COR-L47 (cell line): ENCODE data around the gene PMPCA.
"Not testable (repeated sequence)": the region's sequence is repeated elsewhere in the genome, so short reads cannot be mapped to it uniquely, and the experiment has no call there.

Experiments used
- DNase-seq: peaks from one replicate; lab custom pipeline; 2025; lab: John Stamatoyannopoulos, UW

PMPCA gene

DNA sequence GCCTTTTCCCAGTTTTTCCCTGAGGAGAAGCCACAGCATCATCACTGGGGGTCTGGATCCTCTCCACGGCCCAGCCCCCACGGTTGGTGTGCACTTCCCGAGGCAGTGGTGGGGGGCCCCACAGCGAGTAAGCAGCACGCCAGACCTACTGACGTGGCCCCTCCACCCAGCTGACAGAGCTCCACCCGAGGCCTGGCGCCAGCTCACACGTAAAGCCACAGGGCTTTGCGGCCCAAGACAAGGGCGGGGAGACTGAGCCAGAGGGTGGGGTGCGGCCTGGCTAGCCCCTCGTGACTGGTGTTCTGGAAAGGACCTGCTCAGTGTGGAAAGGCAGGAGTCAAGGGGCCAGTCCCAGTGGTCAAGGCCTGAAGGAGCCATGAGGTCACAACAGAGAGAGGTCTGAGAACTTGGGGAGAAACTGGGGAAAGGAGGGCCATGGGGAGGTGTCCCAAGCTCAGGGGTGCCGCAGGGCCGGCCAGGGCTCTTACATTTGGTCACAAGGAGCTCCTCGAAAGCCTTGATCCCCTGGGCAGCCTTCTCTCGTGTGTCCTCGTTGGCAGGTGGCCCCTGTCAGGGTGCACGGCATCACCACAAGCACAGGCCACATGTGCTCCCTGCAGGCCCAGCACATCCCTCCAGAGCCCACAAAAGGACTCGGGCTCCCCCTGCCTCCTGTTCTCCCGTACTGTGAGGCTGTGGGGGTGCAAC lies 16.0 kb upstream of the PMPCA start:
- no peak for DNase-seq

DNA sequence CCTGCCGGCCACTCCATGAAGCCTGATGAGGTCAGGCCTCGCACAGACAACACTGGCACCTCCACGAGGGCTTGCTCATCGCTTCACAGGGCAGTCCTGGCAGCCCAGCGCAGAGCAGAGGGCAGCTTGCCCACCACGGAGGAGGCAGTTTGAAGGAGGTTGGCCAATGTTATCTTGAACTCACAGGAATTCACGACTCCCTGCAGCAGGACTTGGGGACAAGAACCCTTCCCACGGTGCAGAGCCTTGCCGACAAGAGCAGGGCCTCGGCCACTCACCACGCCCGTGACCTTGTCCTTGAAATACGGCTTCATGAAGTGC lies 15.5 kb upstream of the PMPCA start:
- no peak for DNase-seq

DNA sequence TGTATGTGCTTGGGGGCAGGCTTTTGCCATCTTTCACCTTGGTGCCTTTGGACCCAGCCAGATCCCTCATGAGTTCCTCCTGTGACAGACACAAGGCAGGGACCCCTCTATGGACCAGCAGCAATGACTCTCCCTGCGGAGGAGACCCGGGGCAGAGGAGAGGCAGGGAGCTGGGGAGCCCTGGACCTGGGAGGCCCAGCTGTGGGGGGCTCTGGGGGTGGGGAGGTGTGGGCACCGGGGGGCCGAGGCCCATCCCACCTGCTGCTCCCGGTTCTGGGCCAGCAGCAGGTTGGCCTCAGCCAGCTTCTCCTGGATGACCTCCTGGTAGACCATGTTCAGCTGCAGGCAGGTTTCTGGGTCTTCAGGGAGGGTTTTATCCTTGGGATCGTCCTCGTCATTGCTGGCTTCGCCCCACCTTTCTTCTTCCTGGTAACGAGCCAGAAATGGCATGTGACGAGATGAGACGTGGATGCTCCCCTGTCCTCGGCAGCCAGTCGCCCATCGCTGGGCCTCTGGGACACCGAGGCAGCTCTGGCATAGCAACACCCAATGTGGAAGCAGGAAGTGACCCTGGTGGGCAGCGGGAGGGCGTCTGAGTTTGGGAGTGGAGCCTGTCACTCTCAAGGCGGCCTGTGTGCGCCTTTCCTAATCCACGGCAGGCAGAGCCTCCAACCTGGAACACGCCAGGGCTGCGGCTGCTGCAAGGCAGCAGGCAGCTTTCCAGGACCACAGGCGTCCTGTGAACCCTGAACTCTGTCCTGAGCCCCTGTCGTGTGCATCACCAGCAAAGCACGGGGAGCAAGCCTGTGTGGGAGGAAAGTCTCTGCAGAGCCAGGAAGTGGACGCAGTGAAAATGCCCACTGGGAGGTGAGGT lies 14.9 kb upstream of the PMPCA start:
- DNase-seq, result no peak

DNA sequence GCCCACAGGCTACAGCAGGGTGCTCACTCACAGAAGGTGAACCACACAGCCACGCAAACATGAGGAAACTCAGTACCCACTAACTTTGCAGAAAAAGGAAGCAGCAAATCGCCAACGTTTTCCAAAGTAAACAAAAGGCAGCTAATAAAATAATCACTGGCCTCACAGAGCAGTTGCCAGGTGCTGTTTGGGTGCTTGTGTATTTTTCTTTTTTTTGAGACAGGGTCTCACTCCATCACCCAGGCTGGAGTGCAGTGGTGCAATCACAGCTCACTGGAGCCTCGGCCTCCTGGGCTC lies 14.3 kb upstream of the PMPCA start:
- DNase-seq, result no peak

DNA sequence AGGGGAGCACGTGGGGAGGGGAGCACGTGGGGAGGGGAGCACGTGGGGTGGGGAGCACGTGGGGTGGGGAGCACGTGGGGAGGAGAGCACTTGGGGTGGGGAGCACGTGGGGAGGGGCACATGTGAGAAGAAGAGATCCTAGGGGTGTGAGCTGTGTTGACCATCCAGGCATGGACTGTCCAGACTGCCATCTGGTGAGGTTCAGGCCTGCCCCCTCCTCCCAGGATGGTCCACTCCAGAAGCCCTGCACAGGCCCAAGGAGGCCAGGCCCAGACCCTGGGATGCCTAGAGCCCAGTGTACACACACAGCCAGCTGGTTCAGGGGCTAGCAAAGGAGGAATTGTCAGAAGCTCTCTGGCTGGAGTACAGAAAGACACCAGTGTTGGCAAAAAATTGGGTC lies 12.8 kb upstream of the PMPCA start:
- DNase-seq, result no peak

DNA sequence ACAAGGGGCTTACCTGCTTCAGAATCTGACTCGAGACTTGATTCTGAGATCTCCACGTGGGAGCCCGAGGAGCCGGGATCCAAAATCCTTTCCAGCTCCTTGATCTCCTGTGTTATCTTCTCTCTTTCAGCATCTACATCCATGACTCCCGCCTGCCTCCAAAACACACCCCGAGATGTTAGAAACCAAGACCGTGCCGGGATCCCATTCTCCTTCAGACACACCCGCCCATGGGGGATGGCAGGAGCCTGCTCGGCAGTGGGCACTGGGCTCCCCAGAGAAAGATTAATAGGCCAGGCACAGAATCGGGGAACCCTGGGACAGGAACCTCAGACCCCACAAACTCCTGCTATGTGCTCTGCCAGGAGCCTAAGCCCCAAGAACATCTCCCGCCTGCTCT lies 12.2 kb upstream of the PMPCA start:
- DNase-seq, result no peak

DNA sequence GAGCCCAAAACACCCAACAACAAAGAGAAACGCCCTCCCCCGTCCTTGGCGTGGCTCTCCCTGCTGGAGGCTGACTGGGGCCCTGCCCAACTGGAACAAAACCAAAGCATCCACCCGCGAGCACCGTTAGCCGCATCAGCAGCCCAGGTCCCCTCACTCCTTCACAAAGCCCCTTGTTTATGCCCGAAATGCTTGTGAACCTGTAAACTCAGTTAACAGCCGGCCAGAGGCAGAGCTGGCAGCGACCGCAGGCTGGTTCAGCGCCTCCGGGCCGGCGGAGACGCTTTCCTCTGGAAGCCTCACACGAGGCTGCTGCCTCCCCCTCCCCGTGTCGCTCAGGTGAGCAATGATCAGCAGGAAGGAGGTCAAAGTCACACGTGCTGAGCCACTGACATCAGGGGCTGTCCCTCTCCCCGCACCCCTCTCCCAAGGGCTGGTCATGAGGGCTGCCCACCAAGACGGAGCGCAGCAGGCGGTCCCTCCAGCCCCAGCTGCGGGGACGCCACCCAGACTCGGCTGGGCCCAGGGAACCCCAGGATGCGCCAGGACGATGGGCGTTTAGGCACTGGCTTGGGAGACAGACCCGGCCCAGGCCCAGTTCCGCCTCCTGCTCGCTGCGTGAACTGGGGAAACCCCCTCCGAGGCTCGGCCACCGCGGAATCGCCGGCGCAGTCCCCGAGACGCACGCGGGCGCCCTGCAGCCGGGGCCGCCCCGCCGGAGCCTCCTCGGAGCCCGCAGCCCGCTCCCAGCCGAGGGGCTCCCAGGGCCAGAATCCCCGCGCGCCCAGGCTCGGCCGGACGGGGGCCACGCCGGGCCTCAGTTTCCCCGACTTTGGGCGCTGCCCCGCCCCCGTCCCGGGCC lies 11.1 kb upstream of the PMPCA start:
- peak; percentile 21 for DNase-seq

DNA sequence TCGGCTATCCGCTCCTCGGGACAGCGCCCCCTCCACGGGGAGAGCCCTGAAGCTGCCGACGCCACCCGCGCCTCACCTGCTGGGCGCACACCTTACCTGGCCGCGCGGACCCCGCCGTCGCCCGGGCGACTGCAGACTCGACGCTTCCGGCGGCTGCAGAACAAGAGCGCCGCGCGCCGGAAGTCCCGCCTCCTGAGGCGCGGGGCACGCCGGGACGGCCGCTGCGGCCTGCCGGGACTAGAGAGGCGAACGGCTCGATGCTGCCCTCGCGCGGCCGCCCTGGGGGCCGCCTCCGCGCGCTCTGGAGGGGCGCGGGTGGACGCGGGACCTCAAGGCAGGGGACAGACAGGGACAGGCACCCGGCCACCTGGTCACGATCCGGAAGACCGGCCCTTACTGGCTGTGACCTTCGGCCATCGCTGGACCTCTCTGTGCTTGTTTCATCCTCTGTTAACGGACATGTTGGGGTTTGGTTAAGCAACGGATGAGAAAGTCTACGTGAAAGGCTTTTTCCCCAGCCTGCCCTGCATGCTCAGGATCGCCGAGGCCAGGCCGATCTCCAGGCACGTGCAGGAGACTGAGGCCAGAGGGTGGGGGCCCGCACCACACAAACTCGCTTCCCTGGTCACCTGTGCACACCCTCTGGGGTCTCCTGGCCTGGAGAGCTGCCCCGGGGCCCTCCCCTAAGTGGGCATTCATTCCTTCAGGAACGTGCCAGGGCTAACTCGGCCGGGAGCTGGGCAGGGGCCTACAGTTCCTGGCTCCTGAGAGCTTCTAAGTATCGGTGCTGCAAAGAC lies 10.2 kb upstream of the PMPCA start, which contains the start of gene SNAPC4:
Gene SNAPC4 (minus strand): TSS at position 133 of the 797 bp plus-strand sequence. CDS start 1,742 bp downstream, outside the sequence.
- peak; percentile 81 for DNase-seq

DNA sequence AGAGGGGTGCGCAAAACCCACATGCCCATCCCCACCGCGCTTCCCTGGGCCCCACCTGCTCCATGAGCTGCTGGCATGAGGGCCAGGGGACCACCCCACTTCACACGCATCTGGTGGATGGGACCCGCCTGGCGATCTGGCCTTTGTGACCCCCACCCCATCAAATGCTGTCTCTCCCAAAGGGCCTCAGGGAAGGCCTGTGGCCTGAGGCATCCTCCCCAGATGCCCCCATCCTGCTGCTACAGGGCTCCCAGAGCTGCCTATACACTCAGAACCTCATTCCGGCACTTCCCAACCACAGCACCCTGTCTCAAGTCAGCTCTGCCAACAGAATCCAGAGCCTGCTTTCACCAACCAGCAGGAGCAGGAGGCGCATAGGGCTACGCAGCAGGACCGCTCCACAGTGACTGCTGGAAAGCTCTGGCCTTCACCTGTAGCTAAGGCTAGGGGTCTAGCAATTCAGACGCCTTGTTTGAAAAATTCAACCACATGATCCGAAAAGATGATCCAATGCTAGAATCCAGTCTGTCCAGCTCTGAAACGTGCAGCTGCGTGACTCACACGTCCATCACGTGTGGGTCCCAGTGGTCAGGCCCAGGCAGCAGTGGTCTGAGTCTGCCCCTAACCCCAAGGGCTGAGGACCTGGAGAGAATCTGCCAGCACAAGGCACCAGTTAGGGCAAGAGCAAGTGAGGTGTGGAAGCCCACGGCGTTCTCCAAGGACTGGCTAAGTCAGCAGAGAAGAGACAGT lies 9.1 kb upstream of the PMPCA start:
- DNase-seq, result no peak

DNA sequence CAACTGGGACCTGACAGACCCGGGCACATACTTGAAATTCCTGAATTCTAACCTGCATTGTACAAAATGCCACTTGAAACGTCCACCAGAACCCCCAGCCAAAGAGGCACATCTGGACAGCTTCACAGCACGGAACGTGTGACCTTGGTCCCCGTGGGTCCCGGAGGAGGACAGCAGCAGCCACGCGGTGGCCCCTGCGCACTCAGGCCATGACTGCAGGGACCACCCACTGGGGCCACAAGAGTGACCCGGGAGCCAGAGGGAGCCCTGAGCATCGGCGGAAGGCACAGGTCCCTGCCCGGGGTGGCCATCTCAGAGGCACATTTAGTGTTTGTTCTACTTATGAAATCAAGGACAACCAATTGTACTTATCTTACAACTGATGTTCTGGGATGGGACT lies 8.4 kb upstream of the PMPCA start:
- no peak for DNase-seq

DNA sequence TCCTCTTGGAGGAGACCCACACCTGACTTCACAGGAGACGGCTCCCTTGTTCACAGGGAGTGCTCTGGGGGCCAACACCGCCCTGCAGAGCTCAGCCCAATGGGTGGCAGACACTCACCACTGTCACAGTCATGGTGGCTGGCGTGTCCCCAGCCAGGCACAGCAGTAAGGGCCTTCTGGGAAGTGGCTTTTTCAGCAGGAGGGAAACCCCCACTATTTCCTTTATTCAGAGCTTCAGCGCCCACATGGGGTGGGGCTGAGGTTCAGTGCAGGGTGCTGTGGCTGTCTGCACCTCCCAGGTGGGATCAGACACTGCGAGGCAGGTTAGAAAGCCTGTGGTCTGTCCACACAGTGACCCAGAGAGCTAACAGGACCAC lies 6.9 kb upstream of the PMPCA start:
- no peak for DNase-seq

DNA sequence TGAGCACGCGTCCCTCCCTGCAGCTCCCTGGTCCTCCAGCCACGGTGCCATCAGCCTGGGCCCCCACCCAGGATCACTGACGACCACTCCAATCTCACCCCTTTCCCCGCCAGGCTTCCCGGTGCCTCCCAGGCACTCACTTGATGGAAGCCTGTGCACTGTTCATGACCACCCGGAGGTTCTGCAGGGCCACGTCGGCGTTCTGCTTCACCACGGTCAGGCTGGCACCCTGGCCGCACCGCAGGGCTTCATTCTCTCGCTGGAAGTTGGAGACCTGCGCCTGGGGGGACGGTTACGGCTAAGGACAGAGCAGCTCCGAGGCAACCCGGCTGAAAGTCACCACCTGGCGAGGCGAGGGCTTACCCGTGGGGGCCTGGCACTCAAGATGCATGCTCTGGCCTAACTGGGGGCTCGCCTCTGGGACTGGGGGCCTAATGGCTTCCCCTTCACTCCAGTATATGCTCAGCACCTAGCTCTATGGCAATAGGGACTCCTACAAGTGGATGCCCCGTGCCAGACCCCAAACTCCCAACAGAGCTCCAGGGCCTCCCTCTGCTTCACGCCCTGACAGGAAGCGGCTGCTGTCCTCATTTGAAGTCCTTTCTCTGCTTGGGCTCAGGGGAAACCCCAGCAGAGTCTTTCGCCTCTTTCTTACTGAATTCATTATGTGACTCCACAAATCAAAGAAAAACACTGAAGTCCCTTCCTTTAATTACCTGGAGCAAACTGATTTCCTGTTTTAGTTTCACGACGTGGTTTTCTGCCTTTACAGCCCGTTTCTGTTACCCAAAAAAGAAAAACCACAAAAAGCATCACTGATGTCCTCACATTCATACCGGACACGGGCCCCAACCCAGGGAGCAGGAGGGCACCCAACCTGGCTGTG lies 6.3 kb upstream of the PMPCA start:
- no peak for DNase-seq

DNA sequence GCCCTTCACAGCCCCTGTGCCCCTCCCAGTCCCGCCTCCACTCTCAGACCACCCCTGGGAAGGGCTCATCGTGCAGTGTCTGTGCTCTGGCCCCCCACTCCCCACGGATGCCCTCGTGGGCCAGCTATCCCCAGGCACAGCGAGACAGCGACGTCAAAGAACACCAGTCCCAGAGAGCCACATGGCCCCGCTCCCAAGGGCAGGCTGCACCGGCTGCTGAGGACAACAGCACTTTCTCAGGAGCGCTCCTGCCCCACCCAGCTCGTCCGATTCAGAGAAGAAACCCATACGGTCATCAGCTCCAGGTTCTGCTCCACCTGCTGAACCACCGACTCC lies 5.7 kb upstream of the PMPCA start:
- DNase-seq, result no peak

DNA sequence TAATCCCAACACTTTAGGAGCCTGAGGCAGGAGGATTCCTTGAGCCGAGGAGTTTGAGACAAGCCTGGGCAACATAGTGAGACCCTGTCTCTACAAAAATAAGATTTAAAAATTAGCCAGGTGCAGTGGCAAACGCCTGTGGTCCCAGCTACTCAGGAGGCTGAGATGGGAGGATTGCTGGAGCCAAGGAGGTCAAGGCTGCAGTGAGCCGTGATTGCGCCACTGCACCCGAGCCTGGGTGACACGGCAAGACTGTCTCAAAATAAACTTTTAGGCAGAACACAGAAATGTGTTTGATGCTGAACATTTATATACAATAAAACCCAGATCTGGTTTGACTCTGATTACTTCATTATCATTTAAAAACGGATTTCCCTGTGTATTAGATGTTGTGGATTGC lies 5.0 kb upstream of the PMPCA start:
- no peak for DNase-seq

DNA sequence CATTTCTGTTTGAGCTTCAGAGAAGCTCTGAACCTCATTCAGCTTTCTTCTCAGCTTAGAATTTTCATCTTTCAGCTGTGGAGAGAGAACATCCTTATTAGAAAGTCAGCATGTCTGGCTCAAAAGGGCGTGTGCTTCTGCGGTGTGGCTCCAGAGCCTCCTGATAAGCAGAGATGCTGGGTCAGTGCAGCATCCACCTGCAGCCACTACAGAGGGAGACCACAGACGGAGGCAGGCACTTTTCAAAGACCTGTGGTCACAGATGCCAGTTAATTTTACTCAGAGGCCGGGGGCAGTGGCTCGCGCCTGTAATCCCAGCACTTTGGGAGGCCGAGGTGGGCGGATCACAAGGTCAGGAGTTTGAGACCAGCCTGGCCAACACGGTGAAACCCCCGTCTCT lies 4.6 kb upstream of the PMPCA start:
- not testable (repeated sequence) for DNase-seq

DNA sequence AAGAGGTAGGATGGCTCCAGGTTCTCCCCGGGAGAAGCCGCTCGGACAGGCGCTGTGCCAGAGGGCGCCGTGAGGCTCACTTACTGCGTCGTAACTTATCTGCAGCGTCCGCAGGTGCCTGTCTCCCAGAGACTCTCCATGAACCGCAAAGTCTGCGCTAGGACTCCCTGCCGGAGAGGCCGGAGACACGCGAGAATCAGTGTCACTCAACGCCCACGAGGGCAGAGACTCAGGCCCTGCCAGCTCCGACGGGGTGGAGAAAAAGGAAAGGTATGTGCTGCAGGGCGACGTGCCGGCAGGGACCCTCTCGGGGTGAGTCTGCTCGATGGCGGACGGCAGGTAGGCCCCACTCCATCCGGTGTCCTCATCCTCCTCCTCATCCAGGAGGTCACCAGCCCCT lies 3.4 kb upstream of the PMPCA start:
- not testable (repeated sequence) for DNase-seq

DNA sequence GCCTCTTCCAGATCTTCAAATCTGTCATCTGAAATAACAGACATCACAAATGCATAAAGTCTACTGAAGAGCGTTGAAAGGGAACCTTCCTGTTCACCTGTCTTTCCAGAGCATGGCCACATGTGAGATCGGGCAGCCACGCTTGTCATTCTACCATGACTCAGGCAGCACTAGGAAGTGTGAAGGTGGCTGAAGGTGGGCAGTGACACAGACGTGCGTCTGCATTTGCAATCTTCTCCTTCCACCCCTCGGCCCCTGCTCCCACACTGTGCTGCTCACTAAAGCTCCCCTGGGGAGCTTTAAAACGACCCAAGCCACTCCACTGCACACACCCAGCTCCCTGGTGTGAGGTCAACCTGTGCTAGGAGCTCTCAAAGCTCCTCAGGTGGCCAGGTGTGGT lies 2.5 kb upstream of the PMPCA start:
- no peak for DNase-seq

DNA sequence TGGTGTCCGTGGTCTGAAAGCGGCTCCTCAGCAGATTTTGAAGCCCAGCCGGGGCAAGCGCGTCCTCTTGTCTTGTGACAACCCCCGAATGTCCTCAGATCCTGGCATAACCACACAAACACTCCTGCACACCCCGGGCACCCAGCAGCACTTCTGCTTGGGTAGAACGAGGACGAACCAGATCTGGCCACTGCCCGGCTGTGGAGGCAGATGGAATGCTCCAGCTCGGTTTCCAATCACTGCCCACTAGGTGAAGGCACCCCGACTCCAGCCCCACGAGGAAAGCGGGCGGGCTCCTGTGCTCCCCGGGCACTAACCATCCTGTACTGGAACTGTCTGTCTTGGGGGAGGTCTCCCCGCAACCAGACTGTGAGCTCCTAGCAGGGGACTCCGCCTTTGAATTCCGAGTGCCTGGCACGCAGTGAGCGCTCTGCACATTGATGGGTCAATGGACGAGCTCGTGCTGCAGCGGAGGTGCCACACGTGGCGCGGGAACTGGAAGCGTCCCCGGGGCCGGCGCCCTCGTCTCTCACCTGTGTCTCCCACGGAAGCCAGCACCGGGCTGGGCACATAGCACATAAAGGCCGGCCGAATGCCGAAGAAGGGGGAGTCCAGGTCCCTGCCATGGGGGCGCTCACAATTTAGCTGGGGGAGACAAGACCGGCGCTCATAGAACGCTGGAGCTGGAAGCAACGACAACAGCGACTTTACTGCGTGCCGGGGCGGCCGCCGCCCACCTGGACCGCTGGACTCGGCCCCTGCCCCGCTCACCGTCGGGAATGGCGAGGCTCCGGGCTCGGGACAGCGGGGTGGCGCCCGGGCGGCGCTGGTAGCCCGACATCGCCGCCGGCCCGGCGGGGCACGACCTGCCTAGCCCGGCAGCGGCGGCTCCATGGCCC lies 652 bp upstream of the PMPCA start:
- peak; percentile 27 for DNase-seq

DNA sequence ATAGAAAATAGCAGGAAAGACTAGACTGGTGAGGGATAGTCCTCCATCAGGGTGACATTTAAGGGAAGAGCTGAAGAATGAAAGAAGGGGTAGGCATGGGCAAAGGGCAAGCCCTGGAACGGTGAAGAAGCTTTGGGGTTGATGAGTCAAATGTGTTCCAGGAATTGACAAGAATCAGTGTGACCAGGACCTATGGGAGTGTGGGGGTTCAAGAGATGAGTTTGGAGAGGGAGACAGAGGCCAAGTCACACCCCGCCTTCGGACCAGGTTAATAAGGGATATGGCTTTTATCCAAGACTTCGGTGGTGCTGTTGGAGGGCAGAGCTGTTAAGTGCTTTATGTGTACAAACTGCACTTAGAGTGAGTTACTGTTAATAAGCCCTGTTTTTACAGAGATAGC lies 920 bp downstream of the PMPCA start:
- DNase-seq, result no peak
